Prostate gland (tissue), 2 donors: ENCODE measurements around the gene INAFM2. TPM values are rescaled to one million over a fixed set of nuclear protein-coding genes. Genes with fewer than 3 reads are reported as not detected.

ENCODE experiments used
- DNase-seq: peaks from one replicate; pipeline ENCODE4 v3.0.0-alpha.2; 2019; ENCODE audit warnings: low spot score
- H3K27ac ChIP-seq, 2 donors: fragments of 200-600 bp; sonication (generic); 2 replicates each; pipeline ENCODE4 v1.5.1; 2017 to 2019
- H3K27me3 ChIP-seq: fragments of 200-600 bp; sonication (generic); replicated peaks from 2 replicates; pipeline ENCODE4 v1.5.1; 2019; ENCODE audit not compliant: insufficient read depth
- H3K36me3 ChIP-seq, 2 donors: fragments of 200-600 bp; sonication (generic); 1 replicate in 1 of 2; 2 replicates in 1 of 2; pipeline versions ENCODE4 v1.5.1 to v1.8.1; 2017 to 2019
- H3K4me1 ChIP-seq: fragments of 200-600 bp; sonication (generic); replicated peaks from 2 replicates; pipeline ENCODE4 v1.5.1; 2019
- H3K4me3 ChIP-seq, 2 donors: fragments of 200-600 bp; sonication (generic); 2 replicates each; pipeline ENCODE4 v1.5.1; 2017 to 2019
- H3K9me3 ChIP-seq: fragments of 200-600 bp; sonication (generic); 2 replicates; pipeline ENCODE4 v1.5.1; 2017
- POLR2A ChIP-seq: fragments of 450-650 bp; IDR thresholded peaks from one replicate; pipeline ENCODE4 v1.6.1; 2016; ENCODE audit warnings: antibody characterized with exemption, mild to moderate bottlenecking
- POLR2AphosphoS5 ChIP-seq: sonication (generic); formaldehyde crosslinking; IDR thresholded peaks from one replicate; pipeline ENCODE4 v1.6.1; 2017; ENCODE audit warnings: antibody characterized with exemption
- WGBS: methylation state at CpG from one replicate; pipeline ENCODE4 v1.1.5; 2018; 5-methylcytosine and 5-hydroxymethylcytosine counted together
- intact Hi-C: fragments of 100-400 bp; cut with DNase I; formaldehyde crosslinking; loops from one replicate; pipeline ENCODE4 v1.14.2; 2022
- total RNA-seq, 2 donors: library from RNA; depleted of rRNA; stranded (reverse); fragments of >200 nt; gene quantifications; one replicate each; pipeline ENCODE4 v1.1.0, GENCODE V29; 2016
- TF ChIP-seq, protein P1 (sequence below), 4 experiments: fragments of 200-600 bp in 2 of 4; fragments of 450-650 bp in 2 of 4; sonication (generic) in 2 of 4; IDR thresholded peaks; 1 replicate in 3 of 4; 2 replicates in 1 of 4; pipeline ENCODE4 v1.5.1; 2016 to 2019; ENCODE audit warnings: antibody characterized with exemption in 4 of 4, mild to moderate bottlenecking in 2 of 4, moderate library complexity in 2 of 4

The INAFM2 gene
- total RNA-seq, 2 donors from 2014 or later, result 18.7 to 24.3 TPM

DNA sequence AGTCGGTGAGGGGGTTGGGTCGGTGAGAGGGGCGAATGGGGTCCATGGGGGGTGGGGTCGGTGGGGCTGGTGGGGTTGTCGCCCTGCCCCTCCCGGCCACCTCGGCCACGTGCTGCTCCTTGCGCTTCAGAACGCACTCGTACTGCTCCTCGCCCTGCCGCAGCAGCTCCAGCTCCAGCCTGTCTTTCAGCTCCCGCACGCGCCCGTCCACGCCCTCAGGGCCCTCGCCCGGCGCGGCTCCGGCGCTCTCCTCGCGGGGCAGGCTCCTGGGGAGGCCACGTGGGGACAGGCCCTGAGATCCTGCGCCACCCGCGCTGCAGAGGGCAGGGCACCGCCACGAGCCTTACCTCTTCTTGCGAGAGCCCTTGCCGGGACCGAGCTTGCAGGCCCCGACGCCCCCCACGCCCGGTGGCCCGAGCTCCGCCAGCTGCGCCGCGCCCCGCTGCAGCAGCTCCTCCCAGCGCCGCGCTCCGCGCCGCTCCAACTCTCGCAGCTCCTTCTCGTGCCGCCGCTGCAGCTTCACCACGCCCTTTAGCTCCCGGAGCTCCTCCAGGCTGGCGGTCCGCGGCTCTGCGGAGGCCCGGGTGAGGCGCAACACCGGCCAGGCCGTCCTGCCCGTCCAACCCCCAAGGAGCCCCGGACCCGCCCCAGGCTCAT lies 32.4 kb upstream of the INAFM2 start:
- no peaks in the 10 kb centered on the region for H3K36me3 ChIP-seq
- no peak overlapping the region for H3K27ac ChIP-seq
- peak; percentile 25 for DNase-seq
- TF ChIP-seq, protein P1, sequence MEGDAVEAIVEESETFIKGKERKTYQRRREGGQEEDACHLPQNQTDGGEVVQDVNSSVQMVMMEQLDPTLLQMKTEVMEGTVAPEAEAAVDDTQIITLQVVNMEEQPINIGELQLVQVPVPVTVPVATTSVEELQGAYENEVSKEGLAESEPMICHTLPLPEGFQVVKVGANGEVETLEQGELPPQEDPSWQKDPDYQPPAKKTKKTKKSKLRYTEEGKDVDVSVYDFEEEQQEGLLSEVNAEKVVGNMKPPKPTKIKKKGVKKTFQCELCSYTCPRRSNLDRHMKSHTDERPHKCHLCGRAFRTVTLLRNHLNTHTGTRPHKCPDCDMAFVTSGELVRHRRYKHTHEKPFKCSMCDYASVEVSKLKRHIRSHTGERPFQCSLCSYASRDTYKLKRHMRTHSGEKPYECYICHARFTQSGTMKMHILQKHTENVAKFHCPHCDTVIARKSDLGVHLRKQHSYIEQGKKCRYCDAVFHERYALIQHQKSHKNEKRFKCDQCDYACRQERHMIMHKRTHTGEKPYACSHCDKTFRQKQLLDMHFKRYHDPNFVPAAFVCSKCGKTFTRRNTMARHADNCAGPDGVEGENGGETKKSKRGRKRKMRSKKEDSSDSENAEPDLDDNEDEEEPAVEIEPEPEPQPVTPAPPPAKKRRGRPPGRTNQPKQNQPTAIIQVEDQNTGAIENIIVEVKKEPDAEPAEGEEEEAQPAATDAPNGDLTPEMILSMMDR (IDR thresholded peaks at IDR 0.05), result no peak
- no peak for TF ChIP-seq POLR2A
- TF ChIP-seq POLR2AphosphoS5, result no peak
- no peaks in the 10 kb centered on the region for H3K27me3 ChIP-seq
- peak overlapping the region in 1 of 2 donors; percentile 19 for H3K4me3 ChIP-seq
- no peaks in the 10 kb centered on the region for H3K4me1 ChIP-seq
- intact Hi-C loops, result no loop called here
- 18% methylated on average over 50 of the region's 68 CpGs for WGBS
- H3K9me3 ChIP-seq, result no peaks in the 10 kb centered on the region

DNA sequence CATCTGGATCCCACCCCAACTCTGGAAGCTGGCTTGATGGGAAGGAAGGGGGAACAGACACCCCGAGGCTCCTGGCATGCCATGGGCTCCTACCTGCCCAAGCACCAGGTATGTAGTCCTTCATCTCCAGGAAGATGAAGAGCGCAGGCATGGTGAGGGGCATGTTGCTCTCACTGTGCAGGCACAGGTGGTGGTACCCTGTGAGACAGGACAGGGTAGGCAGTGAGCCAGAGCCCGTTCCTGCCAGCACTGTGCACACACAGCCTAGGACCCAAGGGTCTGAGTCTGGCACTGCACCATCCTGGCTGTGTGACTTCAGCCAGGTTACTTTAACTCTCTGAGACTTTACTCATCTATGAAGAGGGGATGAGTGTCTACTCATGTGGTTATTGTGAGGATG lies 31.2 kb upstream of the INAFM2 start:
- Histone ChIP-seq H3K36me3 (no peaks in the 10 kb centered on the region), H3K4me3 (no peak overlapping the region), H3K27me3 (no peaks in the 10 kb centered on the region), H3K27ac (no peak overlapping the region), H3K9me3 (no peaks in the 10 kb centered on the region), H3K4me1 (no peaks in the 10 kb centered on the region)
- WGBS, result 93% methylated on average over 3 of the region's 3 CpGs
- TF ChIP-seq POLR2AphosphoS5 (no peak), POLR2A (no peak)
- TF ChIP-seq, protein P1 (IDR thresholded peaks at IDR 0.05), result no peak
- DNase-seq, result no peak
- intact Hi-C loops, result no loop called here

DNA sequence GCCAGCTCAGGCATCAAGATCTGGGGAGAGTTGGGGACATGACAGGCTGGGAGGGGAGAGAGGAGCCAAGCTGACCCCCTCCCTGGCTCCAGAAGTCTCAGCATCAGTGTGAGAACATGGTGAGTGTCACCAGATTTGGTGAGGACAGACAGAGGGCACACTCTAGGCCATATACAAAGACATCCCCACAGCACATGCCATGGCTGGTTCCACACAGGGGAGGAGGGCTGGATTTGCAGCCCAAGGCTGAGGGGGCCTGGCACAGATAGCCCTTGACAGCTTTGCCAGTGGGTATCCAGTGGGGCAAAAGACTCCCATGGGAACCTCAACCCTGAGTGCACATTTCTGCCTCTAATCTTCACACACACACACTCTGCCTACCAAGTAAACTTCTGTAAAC lies 30.5 kb upstream of the INAFM2 start:
- Histone ChIP-seq H3K27ac (no peak overlapping the region), H3K27me3 (no peaks in the 10 kb centered on the region), H3K36me3 (no peaks in the 10 kb centered on the region), H3K4me1 (no peaks in the 10 kb centered on the region), H3K4me3 (no peak overlapping the region), H3K9me3 (no peaks in the 10 kb centered on the region)
- TF ChIP-seq, protein P1 (IDR thresholded peaks at IDR 0.05), result no peak
- TF ChIP-seq POLR2AphosphoS5, result no peak
- no peak for TF ChIP-seq POLR2A
- intact Hi-C loops, result no loop called here
- no peak for DNase-seq

DNA sequence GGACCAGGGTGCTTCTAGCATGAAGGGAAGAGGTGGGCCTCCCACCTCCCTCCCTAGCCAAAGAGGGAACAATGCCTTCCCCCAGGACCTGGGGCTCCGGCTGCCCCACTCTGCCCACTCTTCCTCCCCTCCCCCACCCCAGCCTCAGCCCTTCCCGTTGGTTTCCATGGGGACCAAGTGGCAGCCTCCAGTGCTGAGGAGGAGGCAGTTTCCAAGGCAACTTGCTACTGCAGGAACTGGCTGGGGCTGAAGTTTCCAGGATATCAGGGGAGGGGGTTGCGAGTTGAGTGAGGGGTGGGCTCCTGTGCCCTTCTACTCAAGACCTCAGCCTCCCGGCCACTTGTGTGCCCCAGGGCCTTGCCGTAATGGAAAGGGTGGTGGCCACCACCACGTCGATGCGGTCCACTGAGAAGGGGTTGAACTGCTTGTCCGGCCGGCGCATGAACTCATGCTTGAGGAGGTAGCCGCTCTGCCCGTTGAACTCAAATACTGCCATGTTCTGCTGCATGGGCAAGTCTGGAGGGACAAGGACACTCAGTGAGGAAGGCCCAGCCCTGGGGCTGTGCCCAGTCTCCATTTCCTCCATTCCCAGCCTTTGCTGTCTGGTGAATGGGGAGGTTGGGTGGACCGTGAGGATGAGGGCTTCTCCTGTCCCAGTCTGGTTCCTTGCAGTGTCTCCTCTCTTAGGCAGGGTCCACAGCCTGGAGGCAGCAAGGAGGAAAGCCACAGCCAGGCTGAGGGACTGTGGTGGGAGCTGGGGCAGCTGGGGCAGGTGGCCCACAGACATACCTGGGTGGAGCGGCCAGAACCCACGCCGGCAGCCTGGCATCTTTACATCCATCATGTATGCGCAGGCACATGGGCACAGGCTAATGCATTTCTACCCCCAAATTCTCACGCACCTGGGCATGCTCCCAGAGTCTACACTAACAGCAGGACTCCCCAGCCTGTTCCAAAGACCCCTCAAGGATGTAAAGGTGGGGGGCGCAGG lies 29.3 kb upstream of the INAFM2 start:
- intact Hi-C loops, result no loop called here
- Histone ChIP-seq H3K27ac (no peak overlapping the region), H3K36me3 (no peaks in the 10 kb centered on the region), H3K4me3 (no peak overlapping the region), H3K4me1 (no peaks in the 10 kb centered on the region), H3K27me3 (no peaks in the 10 kb centered on the region), H3K9me3 (no peaks in the 10 kb centered on the region)
- DNase-seq, result no peak
- WGBS, result 87% methylated on average over 20 of the region's 20 CpGs
- TF ChIP-seq, protein P1 (IDR thresholded peaks at IDR 0.05), result no peak
- TF ChIP-seq POLR2A, result no peak
- no peak for TF ChIP-seq POLR2AphosphoS5
